ENCODE data around the gene GRK2.

GRK2 gene

DNA sequence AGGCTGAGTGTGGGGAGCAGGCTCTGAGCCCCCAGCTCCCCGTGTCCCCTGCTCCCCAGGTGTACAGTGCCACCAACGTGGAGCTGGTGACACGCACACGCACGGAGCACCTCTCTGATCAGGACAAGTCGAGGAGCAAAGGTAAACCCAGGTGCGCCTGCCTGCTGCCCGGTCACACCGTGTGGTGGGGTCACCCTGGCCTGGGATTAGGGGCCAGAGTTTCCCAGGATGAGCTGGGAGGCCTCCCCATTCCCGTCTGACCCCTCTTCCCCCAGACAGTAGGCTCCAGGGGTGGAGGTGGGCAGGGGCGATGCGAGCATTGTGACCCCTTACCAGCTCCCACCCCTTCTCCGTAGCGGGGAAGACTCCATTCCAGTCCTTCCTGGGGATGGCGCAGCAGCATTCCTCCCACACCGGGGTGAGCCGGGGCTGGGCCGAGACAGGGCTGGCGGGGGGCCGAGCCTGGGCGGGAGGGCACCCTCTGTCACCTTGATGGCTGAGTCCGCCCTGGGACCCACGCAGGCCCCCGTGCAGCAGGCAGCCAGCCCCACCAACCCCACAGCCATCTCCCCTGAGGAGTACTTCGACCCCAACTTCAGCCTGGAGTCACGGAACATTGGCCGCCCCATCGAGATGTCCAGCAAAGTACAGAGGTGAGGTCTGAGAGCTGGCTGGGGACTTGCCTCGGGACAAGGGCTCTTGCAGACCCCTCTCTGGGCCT lies 33.4 kb downstream of the GRK2 start:
- TF ChIP-seq, protein P1, sequence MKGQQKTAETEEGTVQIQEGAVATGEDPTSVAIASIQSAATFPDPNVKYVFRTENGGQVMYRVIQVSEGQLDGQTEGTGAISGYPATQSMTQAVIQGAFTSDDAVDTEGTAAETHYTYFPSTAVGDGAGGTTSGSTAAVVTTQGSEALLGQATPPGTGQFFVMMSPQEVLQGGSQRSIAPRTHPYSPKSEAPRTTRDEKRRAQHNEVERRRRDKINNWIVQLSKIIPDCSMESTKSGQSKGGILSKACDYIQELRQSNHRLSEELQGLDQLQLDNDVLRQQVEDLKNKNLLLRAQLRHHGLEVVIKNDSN (IDR thresholded peaks at IDR 0.05) = no peak
- no peak for TF ChIP-seq TCF12 (IDR thresholded peaks at IDR 0.05; ENCODE audit: low read depth)
- TF ChIP-seq, protein P2, sequence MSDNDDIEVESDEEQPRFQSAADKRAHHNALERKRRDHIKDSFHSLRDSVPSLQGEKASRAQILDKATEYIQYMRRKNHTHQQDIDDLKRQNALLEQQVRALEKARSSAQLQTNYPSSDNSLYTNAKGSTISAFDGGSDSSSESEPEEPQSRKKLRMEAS (IDR thresholded peaks at IDR 0.05) = no peak
- no peak for TF ChIP-seq ZBTB7A (IDR thresholded peaks at IDR 0.05; ENCODE audit: low read depth)
- TF ChIP-seq TEAD4 (IDR thresholded peaks at IDR 0.05) = no peak
- no peak for TF ChIP-seq FOXM1 (IDR thresholded peaks at IDR 0.05; ENCODE audit: borderline replicate concordance, low read depth)
- no peak for TF ChIP-seq EGR1 (IDR thresholded peaks at IDR 0.05)
- no peak for TF ChIP-seq CEBPB (IDR thresholded peaks at IDR 0.05)
- no peak for TF ChIP-seq CREB1 (IDR thresholded peaks at IDR 0.05; ENCODE audit: low read depth)
- TF ChIP-seq NFIC (IDR thresholded peaks at IDR 0.05) = no peak
- no peak for TF ChIP-seq TAF1 (IDR thresholded peaks at IDR 0.05; ENCODE audit: low read depth)
- no peak for TF ChIP-seq RAD21 (IDR thresholded peaks at IDR 0.05; ENCODE audit: low read depth)

DNA sequence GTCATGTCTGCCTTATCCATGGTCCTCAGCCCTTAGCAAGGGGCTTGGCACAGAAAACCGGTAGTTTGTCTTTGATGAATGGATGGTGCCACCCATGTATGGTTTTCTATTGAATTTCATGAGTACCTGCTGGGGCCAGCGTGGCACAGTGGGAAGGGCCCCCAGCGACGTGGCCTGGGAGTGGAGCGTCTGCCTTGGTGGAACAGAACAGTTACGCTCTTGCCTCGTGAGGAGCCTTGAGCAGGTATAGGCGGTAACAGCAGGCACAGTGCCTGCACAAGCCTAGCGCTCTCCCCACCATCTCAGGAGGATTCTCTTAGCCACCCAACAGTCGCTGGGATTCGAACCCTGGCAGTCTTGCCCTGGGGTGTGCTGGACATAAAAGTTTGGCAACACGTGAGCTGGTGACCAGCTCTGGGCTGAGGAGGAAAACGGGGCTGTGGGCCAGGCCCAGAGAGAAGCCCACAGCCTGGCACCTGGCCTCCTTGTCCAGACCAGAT lies 34.0 kb downstream of the GRK2 start:
- TF ChIP-seq TAF1 (IDR thresholded peaks at IDR 0.05; ENCODE audit: low read depth) (no peak), YY1 (IDR thresholded peaks at IDR 0.05; ENCODE audit: low read depth) (no peak), EP300 (IDR thresholded peaks at IDR 0.05; ENCODE audit: borderline replicate concordance) (no peak), TEAD4 (IDR thresholded peaks at IDR 0.05) (no peak), CREB1 (IDR thresholded peaks at IDR 0.05; ENCODE audit: low read depth) (no peak), RAD21 (IDR thresholded peaks at IDR 0.05; ENCODE audit: low read depth) (no peak), NFIC (IDR thresholded peaks at IDR 0.05) (no peak), EGR1 (IDR thresholded peaks at IDR 0.05) (no peak), CEBPB (IDR thresholded peaks at IDR 0.05) (no peak), FOXM1 (IDR thresholded peaks at IDR 0.05; ENCODE audit: borderline replicate concordance, low read depth) (no peak)
- TF ChIP-seq, protein P2 (IDR thresholded peaks at IDR 0.05) = no peak
- TF ChIP-seq, protein P3, sequence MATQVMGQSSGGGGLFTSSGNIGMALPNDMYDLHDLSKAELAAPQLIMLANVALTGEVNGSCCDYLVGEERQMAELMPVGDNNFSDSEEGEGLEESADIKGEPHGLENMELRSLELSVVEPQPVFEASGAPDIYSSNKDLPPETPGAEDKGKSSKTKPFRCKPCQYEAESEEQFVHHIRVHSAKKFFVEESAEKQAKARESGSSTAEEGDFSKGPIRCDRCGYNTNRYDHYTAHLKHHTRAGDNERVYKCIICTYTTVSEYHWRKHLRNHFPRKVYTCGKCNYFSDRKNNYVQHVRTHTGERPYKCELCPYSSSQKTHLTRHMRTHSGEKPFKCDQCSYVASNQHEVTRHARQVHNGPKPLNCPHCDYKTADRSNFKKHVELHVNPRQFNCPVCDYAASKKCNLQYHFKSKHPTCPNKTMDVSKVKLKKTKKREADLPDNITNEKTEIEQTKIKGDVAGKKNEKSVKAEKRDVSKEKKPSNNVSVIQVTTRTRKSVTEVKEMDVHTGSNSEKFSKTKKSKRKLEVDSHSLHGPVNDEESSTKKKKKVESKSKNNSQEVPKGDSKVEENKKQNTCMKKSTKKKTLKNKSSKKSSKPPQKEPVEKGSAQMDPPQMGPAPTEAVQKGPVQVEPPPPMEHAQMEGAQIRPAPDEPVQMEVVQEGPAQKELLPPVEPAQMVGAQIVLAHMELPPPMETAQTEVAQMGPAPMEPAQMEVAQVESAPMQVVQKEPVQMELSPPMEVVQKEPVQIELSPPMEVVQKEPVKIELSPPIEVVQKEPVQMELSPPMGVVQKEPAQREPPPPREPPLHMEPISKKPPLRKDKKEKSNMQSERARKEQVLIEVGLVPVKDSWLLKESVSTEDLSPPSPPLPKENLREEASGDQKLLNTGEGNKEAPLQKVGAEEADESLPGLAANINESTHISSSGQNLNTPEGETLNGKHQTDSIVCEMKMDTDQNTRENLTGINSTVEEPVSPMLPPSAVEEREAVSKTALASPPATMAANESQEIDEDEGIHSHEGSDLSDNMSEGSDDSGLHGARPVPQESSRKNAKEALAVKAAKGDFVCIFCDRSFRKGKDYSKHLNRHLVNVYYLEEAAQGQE (IDR thresholded peaks at IDR 0.05; ENCODE audit: low read depth) = no peak
- TF ChIP-seq, protein P1 (IDR thresholded peaks at IDR 0.05) = no peak

DNA sequence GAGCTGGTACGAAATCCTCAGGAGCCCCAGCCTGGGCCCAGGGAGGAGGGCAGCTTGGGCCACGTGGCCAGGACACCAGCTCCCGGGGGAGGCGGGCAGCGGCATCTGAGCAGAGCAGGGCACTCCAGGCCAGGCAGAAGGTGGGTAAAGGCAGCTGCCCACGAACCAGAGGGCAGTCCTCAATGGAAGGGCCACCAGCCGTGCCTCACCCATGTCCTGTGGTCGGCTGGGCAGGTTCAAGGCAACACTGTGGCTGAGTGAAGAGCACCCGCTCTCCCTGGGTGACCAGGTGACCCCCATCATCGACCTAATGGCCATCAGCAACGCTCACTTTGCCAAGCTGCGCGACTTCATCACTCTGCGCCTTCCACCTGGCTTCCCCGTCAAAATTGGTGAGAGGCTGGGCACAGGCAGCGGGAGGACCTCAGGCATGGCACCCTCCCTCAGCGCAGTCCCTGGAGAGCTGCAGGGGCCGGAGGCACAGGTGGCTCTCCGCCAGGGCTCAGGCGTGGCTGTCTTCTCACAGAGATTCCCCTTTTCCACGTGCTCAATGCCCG lies 34.6 kb downstream of the GRK2 start:
- no peak for TF ChIP-seq RAD21 (IDR thresholded peaks at IDR 0.05; ENCODE audit: low read depth)
- TF ChIP-seq, protein P2 (IDR thresholded peaks at IDR 0.05) = no peak
- TF ChIP-seq, protein P1 (IDR thresholded peaks at IDR 0.05) = no peak
- TF ChIP-seq NFIC (IDR thresholded peaks at IDR 0.05) = no peak
- TF ChIP-seq EGR1 (IDR thresholded peaks at IDR 0.05) = no peak
- TF ChIP-seq CREB1 (IDR thresholded peaks at IDR 0.05; ENCODE audit: low read depth) = no peak
- no peak for TF ChIP-seq YY1 (IDR thresholded peaks at IDR 0.05; ENCODE audit: low read depth)
- no peak for TF ChIP-seq CEBPB (IDR thresholded peaks at IDR 0.05)
- TF ChIP-seq ZBTB7A (IDR thresholded peaks at IDR 0.05; ENCODE audit: low read depth) = no peak
- TF ChIP-seq, protein P3 (IDR thresholded peaks at IDR 0.05; ENCODE audit: low read depth) = no peak

DNA sequence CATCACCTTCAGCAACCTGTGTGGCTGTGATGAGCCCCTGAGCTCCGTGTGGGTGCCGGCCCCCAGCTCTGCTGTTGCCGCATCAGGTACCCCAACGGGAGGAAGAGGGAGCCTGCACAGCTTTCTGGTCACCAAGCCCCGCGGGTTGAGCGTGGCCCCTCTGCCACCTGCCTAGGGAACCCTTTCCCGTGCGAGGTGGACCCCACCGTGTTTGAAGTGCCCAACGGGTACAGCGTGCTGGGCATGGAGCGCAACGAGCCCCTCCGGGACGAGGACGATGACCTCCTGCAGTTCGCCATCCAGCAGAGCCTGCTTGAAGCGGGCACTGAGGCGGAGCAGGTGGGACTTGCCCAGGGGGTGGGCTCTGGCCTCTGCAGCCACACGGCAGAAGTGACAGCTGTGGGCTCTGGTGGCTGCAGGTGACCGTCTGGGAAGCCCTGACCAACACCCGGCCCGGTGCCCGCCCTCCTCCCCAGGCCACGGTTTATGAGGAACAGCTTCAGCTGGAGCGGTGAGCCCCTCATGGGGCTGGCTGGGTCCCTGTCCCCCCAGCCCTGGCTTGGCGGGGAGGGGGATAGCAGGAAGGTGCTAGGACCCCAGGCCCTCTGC lies 35.1 kb downstream of the GRK2 start:
- TF ChIP-seq CEBPB (IDR thresholded peaks at IDR 0.05) (no peak), TCF12 (IDR thresholded peaks at IDR 0.05; ENCODE audit: low read depth) (no peak), FOXM1 (IDR thresholded peaks at IDR 0.05; ENCODE audit: borderline replicate concordance, low read depth) (no peak), ZBTB7A (IDR thresholded peaks at IDR 0.05; ENCODE audit: low read depth) (no peak), CREB1 (IDR thresholded peaks at IDR 0.05; ENCODE audit: low read depth) (no peak), EGR1 (IDR thresholded peaks at IDR 0.05) (no peak), TEAD4 (IDR thresholded peaks at IDR 0.05) (no peak), NFIC (IDR thresholded peaks at IDR 0.05) (no peak), YY1 (IDR thresholded peaks at IDR 0.05; ENCODE audit: low read depth) (no peak), RAD21 (IDR thresholded peaks at IDR 0.05; ENCODE audit: low read depth) (no peak), EP300 (IDR thresholded peaks at IDR 0.05; ENCODE audit: borderline replicate concordance) (no peak)
- TF ChIP-seq, protein P3 (IDR thresholded peaks at IDR 0.05; ENCODE audit: low read depth) = no peak
- TF ChIP-seq, protein P1 (IDR thresholded peaks at IDR 0.05) = no peak
- TF ChIP-seq, protein P2 (IDR thresholded peaks at IDR 0.05) = no peak
